Measurements from ENCODE around the gene DLG5. TPM values are rescaled to one million over a fixed set of nuclear protein-coding genes. Genes with fewer than 3 reads are reported as not detected.
A peak's percentile ranks its signal among the peaks of the same experiment; 100 is the strongest.

The DLG5 gene
- total RNA-seq, 1 experiment from 2014 or later = 127 TPM

DNA sequence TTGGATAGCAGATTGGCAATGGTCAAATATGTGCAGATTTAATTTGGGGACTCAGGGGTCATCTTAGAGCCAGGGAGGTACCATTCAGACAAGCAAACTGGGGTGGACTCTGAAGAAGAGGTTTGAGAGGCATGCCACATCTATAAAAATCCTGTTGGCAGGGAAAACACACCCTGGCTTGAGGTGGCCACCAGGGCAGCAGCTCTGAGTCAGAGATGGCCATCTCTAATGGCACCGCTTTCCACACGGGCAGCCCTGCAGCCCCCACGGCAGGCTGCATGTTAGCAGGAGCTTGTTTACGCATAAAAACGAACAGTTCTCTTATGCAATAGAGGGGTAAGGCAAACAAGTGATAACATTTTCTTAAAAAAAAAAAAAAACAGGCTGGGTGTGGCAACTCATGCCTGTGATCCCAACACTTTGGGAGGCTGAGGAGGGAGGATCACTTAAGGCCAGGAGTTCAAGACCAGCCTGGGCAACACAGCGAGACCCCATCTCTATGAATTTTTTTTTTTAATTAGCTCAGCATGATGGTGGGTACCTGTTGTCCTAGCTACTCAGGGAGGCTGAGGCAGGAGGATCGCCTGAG lies 14.9 kb downstream of the DLG5 start:
- intact Hi-C loops (cut with micrococcal nuclease) = no loop called here
- CTCF ChIA-PET = interaction anchor here (0.6 to 1.8 kb wide), 6 partner anchors 8 to 994 kb away, joined by 3 to 7 read pairs (median 5); no protein-coding TSS in a partner anchor
- Mint-ChIP-seq H3K4me3 (ENCODE audit: unreplicated experiment) (no peak overlapping the region), H3K9me3 (ENCODE audit: unreplicated experiment) (no peaks in the 10 kb centered on the region), H3K27me3 (ENCODE audit: insufficient read depth, unreplicated experiment) (no peaks in the 10 kb centered on the region), H3K4me1 (ENCODE audit: insufficient read depth, unreplicated experiment) (peaks cover 54% of the 10 kb centered on the region), H3K36me3 (ENCODE audit: insufficient read depth, unreplicated experiment) (peaks cover 49% of the 10 kb centered on the region), H3K27ac (ENCODE audit: low read depth, unreplicated experiment) (peak overlapping the region; percentile 74)
- TF ChIP-seq, protein P1, sequence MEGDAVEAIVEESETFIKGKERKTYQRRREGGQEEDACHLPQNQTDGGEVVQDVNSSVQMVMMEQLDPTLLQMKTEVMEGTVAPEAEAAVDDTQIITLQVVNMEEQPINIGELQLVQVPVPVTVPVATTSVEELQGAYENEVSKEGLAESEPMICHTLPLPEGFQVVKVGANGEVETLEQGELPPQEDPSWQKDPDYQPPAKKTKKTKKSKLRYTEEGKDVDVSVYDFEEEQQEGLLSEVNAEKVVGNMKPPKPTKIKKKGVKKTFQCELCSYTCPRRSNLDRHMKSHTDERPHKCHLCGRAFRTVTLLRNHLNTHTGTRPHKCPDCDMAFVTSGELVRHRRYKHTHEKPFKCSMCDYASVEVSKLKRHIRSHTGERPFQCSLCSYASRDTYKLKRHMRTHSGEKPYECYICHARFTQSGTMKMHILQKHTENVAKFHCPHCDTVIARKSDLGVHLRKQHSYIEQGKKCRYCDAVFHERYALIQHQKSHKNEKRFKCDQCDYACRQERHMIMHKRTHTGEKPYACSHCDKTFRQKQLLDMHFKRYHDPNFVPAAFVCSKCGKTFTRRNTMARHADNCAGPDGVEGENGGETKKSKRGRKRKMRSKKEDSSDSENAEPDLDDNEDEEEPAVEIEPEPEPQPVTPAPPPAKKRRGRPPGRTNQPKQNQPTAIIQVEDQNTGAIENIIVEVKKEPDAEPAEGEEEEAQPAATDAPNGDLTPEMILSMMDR (IDR thresholded peaks at IDR 0.05; ENCODE audit: unreplicated experiment) = no peak
- no TSS peak for BruUV-seq (replicated peaks)
- POLR2A ChIA-PET = interaction anchor here (0.6 to 4.3 kb wide), 8 partner anchors 10 to 554 kb away, joined by 3 to 23 read pairs (median 5); partner anchors contain the start of gene DLG5
- peak; percentile 79 for DNase-seq (ENCODE audit: unreplicated experiment)

DNA sequence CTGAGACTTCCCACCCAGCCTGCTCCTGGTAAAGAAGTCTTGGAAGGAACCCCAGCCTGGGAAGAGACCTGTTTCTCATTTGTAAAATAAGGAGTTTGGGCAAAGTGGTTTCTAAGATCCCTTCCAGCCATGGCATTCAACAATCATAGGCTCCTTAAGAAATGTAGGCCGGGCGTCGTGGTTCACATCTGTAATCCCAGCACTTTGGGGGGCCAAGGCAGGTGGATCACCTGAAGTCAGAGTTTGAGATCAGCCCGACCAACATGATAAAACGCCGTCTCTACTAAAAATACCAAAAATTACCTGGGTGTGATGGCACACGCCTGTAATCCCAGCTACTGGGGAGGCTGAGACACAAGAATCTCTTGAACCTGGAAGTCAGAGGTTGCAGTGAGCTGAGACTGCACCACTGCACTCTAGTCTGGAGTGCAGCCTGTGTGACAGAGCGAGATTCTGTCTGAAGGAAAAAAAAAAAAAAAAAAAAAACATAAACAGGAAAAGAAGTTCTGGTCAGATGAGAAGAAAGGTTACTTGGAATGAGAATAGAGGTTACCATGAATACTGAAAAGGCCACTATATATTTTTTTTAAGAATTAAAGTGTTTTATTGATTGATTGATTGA lies 15.9 kb downstream of the DLG5 start:
- peak overlapping the region; percentile 74 for H3K27ac Mint-ChIP-seq (ENCODE audit: low read depth, unreplicated experiment)
- DNase-seq (ENCODE audit: unreplicated experiment) = no peak
- CTCF ChIA-PET = interaction anchor here (0.7 kb wide), 2 partner anchors 720 to 995 kb away, joined by 3 read pairs; no protein-coding TSS in a partner anchor
- intact Hi-C loops (cut with micrococcal nuclease) = no loop called here
- POLR2A ChIA-PET = interaction anchor here (0.8 to 4.3 kb wide), 4 partner anchors 12 to 41 kb away, joined by 3 to 23 read pairs (median 4); no protein-coding TSS in a partner anchor
- TF ChIP-seq, protein P1 (IDR thresholded peaks at IDR 0.05; ENCODE audit: unreplicated experiment) = no peak
- no peaks in the 10 kb centered on the region for H3K9me3 Mint-ChIP-seq (ENCODE audit: unreplicated experiment)
- no TSS peak for BruUV-seq (replicated peaks)
- H3K27me3 Mint-ChIP-seq (ENCODE audit: insufficient read depth, unreplicated experiment) = no peaks in the 10 kb centered on the region
- H3K4me1 Mint-ChIP-seq (ENCODE audit: insufficient read depth, unreplicated experiment) = peaks cover 60% of the 10 kb centered on the region
- peaks cover 51% of the 10 kb centered on the region for H3K36me3 Mint-ChIP-seq (ENCODE audit: insufficient read depth, unreplicated experiment)
- no peak overlapping the region for H3K4me3 Mint-ChIP-seq (ENCODE audit: unreplicated experiment)

DNA sequence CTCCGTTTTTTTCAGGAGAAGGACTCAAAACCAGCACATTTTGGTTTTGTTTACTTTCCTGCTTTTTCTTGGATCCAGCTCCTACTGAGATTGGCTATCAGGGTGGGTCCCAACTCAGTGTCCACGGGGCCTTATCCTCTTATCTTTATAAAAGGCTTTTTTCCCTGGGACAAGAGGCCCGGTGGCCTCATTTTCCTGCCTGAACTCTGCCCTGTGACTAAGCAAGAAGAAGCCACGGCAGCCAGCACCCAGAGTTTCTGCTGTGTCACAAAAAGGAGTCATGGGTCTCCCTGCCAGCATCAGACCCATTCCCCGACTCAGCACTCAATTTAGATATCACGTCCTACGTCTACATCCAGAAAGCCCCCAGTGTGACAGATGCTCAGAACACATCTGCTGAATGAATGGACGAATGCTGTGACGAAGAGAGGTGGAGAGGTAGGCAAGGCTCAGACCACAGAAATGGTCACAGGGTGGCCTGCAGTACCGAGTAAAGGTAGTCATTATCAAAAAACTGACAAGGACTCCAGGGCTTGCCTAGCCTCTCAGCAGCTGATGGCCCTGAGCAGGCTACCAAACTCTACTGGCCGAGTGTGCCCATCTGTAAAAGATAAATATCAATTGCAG lies 16.7 kb downstream of the DLG5 start:
- Mint-ChIP-seq H3K27ac (ENCODE audit: low read depth, unreplicated experiment) (peak overlapping the region; percentile 76), H3K4me3 (ENCODE audit: unreplicated experiment) (peak overlapping the region; percentile 25), H3K4me1 (ENCODE audit: insufficient read depth, unreplicated experiment) (peaks cover 64% of the 10 kb centered on the region), H3K36me3 (ENCODE audit: insufficient read depth, unreplicated experiment) (peaks cover 47% of the 10 kb centered on the region), H3K9me3 (ENCODE audit: unreplicated experiment) (no peaks in the 10 kb centered on the region), H3K27me3 (ENCODE audit: insufficient read depth, unreplicated experiment) (no peaks in the 10 kb centered on the region)
- TF ChIP-seq, protein P1 (IDR thresholded peaks at IDR 0.05; ENCODE audit: unreplicated experiment) = no peak
- BruUV-seq (replicated peaks) = no TSS peak
- no peak for DNase-seq (ENCODE audit: unreplicated experiment)
- ChIA-PET CTCF (no interaction called here), POLR2A (interaction anchor here (1.2 to 4.3 kb wide), 5 partner anchors 10 to 39 kb away, joined by 3 to 23 read pairs (median 11); no protein-coding TSS in a partner anchor)
- intact Hi-C loops (cut with micrococcal nuclease) = no loop called here

All from MCF 10A (cell line).